SK-N-SH treated with all-trans-retinoic acid at 6 μM for 48 hours (cell line): ENCODE measurements around the gene PRPF8.

Experiments used
- ATAC-seq: fragments of 200-7000 bp; cut with Tn5 transposase; 3 replicates; pipeline ENCODE4 v1.9.1; 2020; ENCODE audit warnings: mild to moderate bottlenecking, moderate library complexity
- ARNTL ChIP-seq: fragments of 450-650 bp; formaldehyde crosslinking; IDR thresholded peaks from 2 replicates; pipeline ENCODE4 v1.5.0; 2020; ENCODE audit warnings: low read depth, mild to moderate bottlenecking, moderate library complexity, borderline replicate concordance
- CREB5 ChIP-seq: fragments of 250-450 bp; sonication (Bioruptor Pico); IDR thresholded peaks from 2 replicates; pipeline ENCODE4 v1.5.1; 2020; ENCODE audit warnings: low read depth, mild to moderate bottlenecking, moderate library complexity
- CSDC2 ChIP-seq: fragments of 250-450 bp; sonication (Bioruptor Pico); IDR thresholded peaks from 2 replicates; pipeline ENCODE4 v1.5.0; 2020; ENCODE audit warnings: mild to moderate bottlenecking, moderate library complexity
- CSRNP3 ChIP-seq: fragments of 250-450 bp; sonication (Bioruptor Pico); IDR thresholded peaks from 2 replicates; pipeline ENCODE4 v1.5.1; 2021; ENCODE audit warnings: mild to moderate bottlenecking, moderate library complexity
- ESRRG ChIP-seq: fragments of 250-450 bp; sonication (Bioruptor Pico); IDR thresholded peaks from 2 replicates; pipeline ENCODE4 v1.6.1; 2021; ENCODE audit warnings: mild to moderate bottlenecking
- ISL1 ChIP-seq: fragments of 250-450 bp; sonication (Bioruptor Pico); IDR thresholded peaks from 2 replicates; pipeline ENCODE4 v2.1.2; 2022; ENCODE audit warnings: mild to moderate bottlenecking, moderate library complexity
- OSR1 ChIP-seq: fragments of 250-450 bp; sonication (Bioruptor Pico); IDR thresholded peaks from 2 replicates; pipeline ENCODE4 v1.8.0; 2022; ENCODE audit warnings: moderate library complexity, mild to moderate bottlenecking, inconsistent platforms
- POU6F1 ChIP-seq: fragments of 250-450 bp; sonication (Bioruptor Pico); IDR thresholded peaks from 2 replicates; pipeline ENCODE4 v1.8.0; 2021; ENCODE audit warnings: low read depth, mild to moderate bottlenecking, moderate library complexity, borderline replicate concordance
- PPARA ChIP-seq: fragments of 250-450 bp; sonication (Bioruptor Pico); IDR thresholded peaks from 2 replicates; pipeline ENCODE4 v1.5.0; 2020; ENCODE audit warnings: mild to moderate bottlenecking, borderline replicate concordance
- RARB ChIP-seq: fragments of 250-450 bp; sonication (Bioruptor Pico); IDR thresholded peaks from 2 replicates; pipeline ENCODE4 v1.8.0; 2021; ENCODE audit warnings: mild to moderate bottlenecking, moderate library complexity
- TCF4 ChIP-seq: fragments of 250-450 bp; sonication (Bioruptor Pico); IDR thresholded peaks from 2 replicates; pipeline ENCODE4 v1.8.0; 2021; ENCODE audit warnings: mild to moderate bottlenecking, moderate library complexity, borderline replicate concordance
- TOX ChIP-seq: fragments of 250-450 bp; sonication (Bioruptor Pico); IDR thresholded peaks from 2 replicates; pipeline ENCODE4 v1.8.0; 2021; ENCODE audit warnings: mild to moderate bottlenecking, moderate library complexity, borderline replicate concordance
- TSHZ2 ChIP-seq: fragments of 250-450 bp; sonication (Bioruptor Pico); IDR thresholded peaks from 2 replicates; pipeline ENCODE4 v1.5.0; 2020; ENCODE audit warnings: mild to moderate bottlenecking, moderate library complexity
- ZC3H10 ChIP-seq: fragments of 250-450 bp; sonication (Bioruptor Pico); IDR thresholded peaks from 2 replicates; pipeline ENCODE4 v1.5.1; 2021; ENCODE audit warnings: mild to moderate bottlenecking, moderate library complexity
- ZFP3 ChIP-seq: fragments of 250-450 bp; sonication (Bioruptor Pico); IDR thresholded peaks from 2 replicates; pipeline ENCODE4 v1.5.0; 2020; ENCODE audit warnings: mild to moderate bottlenecking, moderate library complexity
- ZFP30 ChIP-seq: fragments of 450-650 bp; formaldehyde crosslinking; IDR thresholded peaks from 2 replicates; pipeline ENCODE4 v1.5.0; 2022; ENCODE audit warnings: mild to moderate bottlenecking, moderate library complexity
- ZNF565 ChIP-seq: fragments of 450-650 bp; formaldehyde crosslinking; conservative IDR thresholded peaks from 2 replicates; pipeline ENCODE4 v1.5.0; 2020; ENCODE audit warnings: low read depth, mild to moderate bottlenecking, moderate library complexity
- ZNF70 ChIP-seq: fragments of 450-650 bp; formaldehyde crosslinking; IDR thresholded peaks from 2 replicates; pipeline ENCODE4 v1.5.0; 2020; ENCODE audit warnings: mild to moderate bottlenecking, moderate library complexity
- ZNF8 ChIP-seq: fragments of 450-650 bp; formaldehyde crosslinking; IDR thresholded peaks from 2 replicates; pipeline ENCODE4 v1.5.0; 2020; ENCODE audit warnings: mild to moderate bottlenecking, moderate library complexity
- TF ChIP-seq, protein P1 (sequence below): fragments of 250-450 bp; sonication (Bioruptor Pico); IDR thresholded peaks from 2 replicates; pipeline ENCODE4 v1.8.0; 2020; ENCODE audit warnings: mild to moderate bottlenecking, moderate library complexity, borderline replicate concordance

The PRPF8 gene

GRCh38 chr17:1634841-1635650, 49.6 kb downstream of the PRPF8 start:
- ATAC-seq: no peak
- no peak for TF ChIP-seq ARNTL (CRISPR knock-in tag)
- TF ChIP-seq, protein P1, sequence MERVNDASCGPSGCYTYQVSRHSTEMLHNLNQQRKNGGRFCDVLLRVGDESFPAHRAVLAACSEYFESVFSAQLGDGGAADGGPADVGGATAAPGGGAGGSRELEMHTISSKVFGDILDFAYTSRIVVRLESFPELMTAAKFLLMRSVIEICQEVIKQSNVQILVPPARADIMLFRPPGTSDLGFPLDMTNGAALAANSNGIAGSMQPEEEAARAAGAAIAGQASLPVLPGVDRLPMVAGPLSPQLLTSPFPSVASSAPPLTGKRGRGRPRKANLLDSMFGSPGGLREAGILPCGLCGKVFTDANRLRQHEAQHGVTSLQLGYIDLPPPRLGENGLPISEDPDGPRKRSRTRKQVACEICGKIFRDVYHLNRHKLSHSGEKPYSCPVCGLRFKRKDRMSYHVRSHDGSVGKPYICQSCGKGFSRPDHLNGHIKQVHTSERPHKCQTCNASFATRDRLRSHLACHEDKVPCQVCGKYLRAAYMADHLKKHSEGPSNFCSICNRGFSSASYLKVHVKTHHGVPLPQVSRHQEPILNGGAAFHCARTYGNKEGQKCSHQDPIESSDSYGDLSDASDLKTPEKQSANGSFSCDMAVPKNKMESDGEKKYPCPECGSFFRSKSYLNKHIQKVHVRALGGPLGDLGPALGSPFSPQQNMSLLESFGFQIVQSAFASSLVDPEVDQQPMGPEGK (CRISPR knock-in tag): no peak
- TF ChIP-seq TCF4 (CRISPR knock-in tag): no peak
- TF ChIP-seq OSR1 (CRISPR knock-in tag): no peak
- TF ChIP-seq PPARA (CRISPR knock-in tag): no peak
- no peak for TF ChIP-seq POU6F1 (CRISPR knock-in tag)
- no peak for TF ChIP-seq ESRRG (CRISPR knock-in tag)
- no peak for TF ChIP-seq CSDC2 (CRISPR knock-in tag)
- TF ChIP-seq ISL1 (CRISPR knock-in tag): no peak

GRCh38 chr17:1630662-1631061, 54.0 kb downstream of the PRPF8 start:
- TF ChIP-seq ESRRG (CRISPR knock-in tag) (no peak), ZFP30 (CRISPR knock-in tag) (no peak), ZC3H10 (CRISPR knock-in tag) (no peak), ZFP3 (CRISPR knock-in tag) (no peak), TOX (CRISPR knock-in tag) (no peak), CSRNP3 (CRISPR knock-in tag) (no peak), TCF4 (CRISPR knock-in tag) (no peak), ARNTL (CRISPR knock-in tag) (no peak), CSDC2 (CRISPR knock-in tag) (no peak), POU6F1 (CRISPR knock-in tag) (no peak), ISL1 (CRISPR knock-in tag) (no peak), ZNF8 (CRISPR knock-in tag) (no peak), ZNF70 (CRISPR knock-in tag) (no peak), RARB (CRISPR knock-in tag) (no peak), TSHZ2 (CRISPR knock-in tag) (no peak), OSR1 (CRISPR knock-in tag) (no peak), ZNF565 (no peak), CREB5 (CRISPR knock-in tag) (no peak)
- TF ChIP-seq, protein P1 (CRISPR knock-in tag): no peak
- no peak for ATAC-seq
